GM12878 (cell line): ENCODE measurements around the gene SRMS. TPM values are rescaled to one million over a fixed set of nuclear protein-coding genes. Genes with fewer than 3 reads are reported as not detected.

Source experiments
- ATAC-seq: fragments of 200-7000 bp; cut with Tn5 transposase; 3 replicates; pipeline ENCODE4 v1.9.1; 2020; ENCODE audit warnings: mild to moderate bottlenecking, moderate library complexity
- BruUV-seq: library from RNA; stranded (reverse); fragments of 400-500 nt; replicated peaks from 2 replicates; lab custom pipeline; 2021; lab: Mats Ljungman, UMichigan
- CTCF ChIA-PET: fragments of 300-600 bp; sonication (Branson Sonifier 250); formaldehyde crosslinking; extraction: SDS; loops from one replicate; lab custom pipeline; 2021; ENCODE audit warnings: inconsistent platforms; lab: Yijun Ruan, JAX
- POLR2A ChIA-PET: fragments of 350-600 bp; formaldehyde crosslinking; extraction: SDS; loops from one replicate; lab custom pipeline; 2021; ENCODE audit warnings: inconsistent platforms; lab: Charles Lee
- RAD21 ChIA-PET: fragments of 300-600 bp; sonication (Branson Sonifier 250); formaldehyde crosslinking; loops from one replicate; lab custom pipeline; 2023; ENCODE audit warnings: antibody characterized with exemption; ENCODE audit not compliant: unreplicated experiment; lab: Charles Lee
- SMC1A ChIA-PET: fragments of 300-600 bp; sonication (Branson Sonifier 250); formaldehyde crosslinking; loops from one replicate; lab custom pipeline; 2023; ENCODE audit not compliant: unreplicated experiment, uncharacterized antibody; lab: Charles Lee
- DNase-seq: peaks from one replicate; pipeline ENCODE4 v3.0.0-alpha.2; 2011; ENCODE audit warnings: low read depth, low spot score
- FAIRE-seq: peaks from 3 replicates; lab custom pipeline; 2011; peaks lifted over from hg19 to GRCh38; lab: Jason Lieb, UNC
- H2AFZ ChIP-seq: 2 replicates; pipeline ENCODE4 v1.6.0; 2011; ENCODE audit warnings: low read depth, low read length, control low read depth; ENCODE audit not compliant: control insufficient read depth
- H3K27ac ChIP-seq: 2 replicates; pipeline ENCODE4 v1.5.1; 2011; ENCODE audit warnings: control low read depth; ENCODE audit not compliant: control insufficient read depth, insufficient read depth
- H3K27me3 ChIP-seq, 2 experiments: replicated peaks in 1 of 2; 2 replicates each; pipeline versions ENCODE4 v1.6.0 to v1.6.1; 2011; ENCODE audit warnings: low read length in 1 of 2; ENCODE audit not compliant: control insufficient read depth in 2 of 2, insufficient read depth in 2 of 2
- H3K36me3 ChIP-seq, 2 experiments: 2 replicates each; pipeline ENCODE4 v1.5.1; 2011; ENCODE audit warnings: low read length in 1 of 2; ENCODE audit not compliant: control insufficient read depth in 2 of 2, insufficient read depth in 2 of 2
- H3K4me1 ChIP-seq: 2 replicates; pipeline ENCODE4 v1.6.1; 2011; ENCODE audit warnings: mild to moderate bottlenecking, low read length, moderate library complexity, mixed read lengths; ENCODE audit not compliant: control insufficient read depth, insufficient read depth
- H3K4me2 ChIP-seq: 2 replicates; pipeline ENCODE4 v1.6.0; 2011; ENCODE audit warnings: control low read depth; ENCODE audit not compliant: control insufficient read depth, insufficient read depth
- H3K4me3 ChIP-seq: fragments of 200-600 bp; sonication (generic); 2 replicates; pipeline ENCODE4 v1.5.1; 2016
- H3K79me2 ChIP-seq: 2 replicates; pipeline ENCODE4 v1.6.0; 2011; ENCODE audit warnings: low read length; ENCODE audit not compliant: control insufficient read depth, insufficient read depth
- H3K9ac ChIP-seq: 2 replicates; pipeline ENCODE4 v1.8.0; 2011; ENCODE audit warnings: low read length, control low read depth, mixed read lengths; ENCODE audit not compliant: control insufficient read depth, insufficient read depth
- H3K9me3 ChIP-seq: replicated peaks from 3 replicates; pipeline ENCODE4 v1.5.1; 2011; ENCODE audit warnings: mild to moderate bottlenecking, low read length; ENCODE audit not compliant: control insufficient read depth, insufficient read depth
- H4K20me1 ChIP-seq: 2 replicates; pipeline ENCODE4 v1.6.0; 2011; ENCODE audit not compliant: control insufficient read depth, insufficient read depth
- CHD2 ChIP-seq: IDR thresholded peaks from 2 replicates; pipeline ENCODE4 v1.6.1; 2011; ENCODE audit warnings: low read depth, low read length, improper control_type of control experiment, borderline replicate concordance
- DPF2 ChIP-seq: fragments of 450-650 bp; IDR thresholded peaks from 2 replicates; pipeline ENCODE4 v1.6.1; 2017; ENCODE audit warnings: mild to moderate bottlenecking
- NR2F1 ChIP-seq: fragments of 450-650 bp; conservative IDR thresholded peaks from 2 replicates; pipeline ENCODE4 v1.6.1; 2017; ENCODE audit warnings: mild to moderate bottlenecking
- RUNX3 ChIP-seq: IDR thresholded peaks from 2 replicates; pipeline ENCODE4 v1.6.1; 2012; ENCODE audit warnings: low read length, inconsistent platforms
- SP1 ChIP-seq: IDR thresholded peaks from one replicate; pipeline ENCODE4 v1.6.1; 2011; ENCODE audit warnings: low read depth, low read length
- WGBS: methylation state at CpG from one replicate; pipeline ENCODE4 v1.1.6; 2016; ENCODE audit warnings: low lambda C conversion rate; ENCODE audit not compliant: insufficient replicate concordance, insufficient coverage; ENCODE audit errors: missing lambda C conversion rate; 5-methylcytosine and 5-hydroxymethylcytosine counted together
- in situ Hi-C: fragments of 300-500 bp; cut with MboI; formaldehyde crosslinking; loops from 9 replicates; pipeline ENCODE4 v1.14.3; 2018; ENCODE audit warnings: mixed read lengths
- intact Hi-C: fragments of 100-400 bp; cut with micrococcal nuclease; formaldehyde crosslinking; loops from one replicate; pipeline ENCODE4 v1.14.2; 2022; ENCODE audit not compliant: unreplicated experiment
- polyA plus RNA-seq, 11 experiments: library from polyadenylated mRNA; depleted of rRNA in 4 of 11; unstranded in 6 of 11; stranded (reverse) in 5 of 11; fragments of >200 nt; fragmentation: Nextera tagmentation in 4 of 11; fragmentation: Illumina TruSeq in 1 of 11; extraction: Ambion mirVana in 4 of 11; extraction: Trizol in 1 of 11; gene quantifications; 1 replicate in 1 of 11; 2 replicates in 10 of 11; pipeline versions ENCODE4 v1.2.1 to v1.2.3, GENCODE V29; 2011 to 2016; ENCODE audit warnings: inconsistent platforms in 2 of 11, missing spikeins in 2 of 11, low read depth in 1 of 11
- total RNA-seq, 4 experiments: library from RNA; depleted of rRNA in 3 of 4; stranded (reverse); fragments of >200 nt in 3 of 4; fragmentation: Illumina TruSeq in 1 of 4; extraction: Trizol in 1 of 4; gene quantifications; 2 replicates each; pipeline versions ENCODE4 v1.2.1 to v1.2.3, GENCODE V29; 2013 to 2021
- TF ChIP-seq, protein P1 (sequence below): fragments of 450-650 bp; formaldehyde crosslinking; IDR thresholded peaks from 2 replicates; pipeline ENCODE4 v1.5.0; 2022; ENCODE audit warnings: mild to moderate bottlenecking, missing genetic modification characterization
- TF ChIP-seq, protein P2 (sequence below): fragments of 450-650 bp; IDR thresholded peaks from 2 replicates; pipeline ENCODE4 v1.6.1; 2018; ENCODE audit warnings: borderline replicate concordance, mild to moderate bottlenecking; ENCODE audit not compliant: partially characterized antibody
- TF ChIP-seq, protein P3 (sequence below), 3 experiments: IDR thresholded peaks in 2 of 3; conservative IDR thresholded peaks in 1 of 3; 2 replicates each; pipeline ENCODE4 v1.5.1; 2011; ENCODE audit warnings: low read depth in 3 of 3, low read length in 3 of 3, mild to moderate bottlenecking in 3 of 3, control low read depth in 2 of 3, moderate library complexity in 2 of 3, inconsistent platforms in 1 of 3, mixed read lengths in 1 of 3; ENCODE audit not compliant: control insufficient read depth in 2 of 3, insufficient read depth in 1 of 3; ENCODE audit errors: extremely low read depth in 1 of 3
- TF ChIP-seq, protein P4 (sequence below): fragments of 450-650 bp; IDR thresholded peaks from 2 replicates; pipeline ENCODE4 v1.6.1; 2017; ENCODE audit warnings: low read depth, mild to moderate bottlenecking, moderate library complexity

SRMS gene
- total and polyA plus RNA-seq, 10 of the 15 experiments (the other 5 are each of a cell fraction or from before 2014, with no cell fraction given) = not detected

DNA sequence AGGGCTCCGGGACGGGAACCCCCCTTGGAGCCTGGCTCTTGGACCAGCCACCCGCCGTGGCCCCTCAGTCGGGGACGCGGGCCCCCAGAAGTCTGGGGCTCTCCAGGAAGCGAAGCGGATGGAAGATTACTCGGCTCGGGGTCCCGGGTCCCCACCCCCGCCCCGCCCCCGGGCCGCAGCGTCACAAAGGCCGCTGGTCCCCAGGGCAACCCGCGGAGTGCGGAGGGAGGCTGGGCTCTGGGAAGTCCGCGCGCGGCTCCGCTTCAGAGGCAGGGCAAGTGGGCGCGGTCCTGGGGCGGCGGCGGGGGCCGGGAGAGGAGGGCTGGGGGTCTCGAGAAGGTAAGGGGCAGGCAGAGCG, 6.4 kb upstream of the SRMS start, which contains the start of gene FNDC11 (continued):
- TF ChIP-seq, protein P1, sequence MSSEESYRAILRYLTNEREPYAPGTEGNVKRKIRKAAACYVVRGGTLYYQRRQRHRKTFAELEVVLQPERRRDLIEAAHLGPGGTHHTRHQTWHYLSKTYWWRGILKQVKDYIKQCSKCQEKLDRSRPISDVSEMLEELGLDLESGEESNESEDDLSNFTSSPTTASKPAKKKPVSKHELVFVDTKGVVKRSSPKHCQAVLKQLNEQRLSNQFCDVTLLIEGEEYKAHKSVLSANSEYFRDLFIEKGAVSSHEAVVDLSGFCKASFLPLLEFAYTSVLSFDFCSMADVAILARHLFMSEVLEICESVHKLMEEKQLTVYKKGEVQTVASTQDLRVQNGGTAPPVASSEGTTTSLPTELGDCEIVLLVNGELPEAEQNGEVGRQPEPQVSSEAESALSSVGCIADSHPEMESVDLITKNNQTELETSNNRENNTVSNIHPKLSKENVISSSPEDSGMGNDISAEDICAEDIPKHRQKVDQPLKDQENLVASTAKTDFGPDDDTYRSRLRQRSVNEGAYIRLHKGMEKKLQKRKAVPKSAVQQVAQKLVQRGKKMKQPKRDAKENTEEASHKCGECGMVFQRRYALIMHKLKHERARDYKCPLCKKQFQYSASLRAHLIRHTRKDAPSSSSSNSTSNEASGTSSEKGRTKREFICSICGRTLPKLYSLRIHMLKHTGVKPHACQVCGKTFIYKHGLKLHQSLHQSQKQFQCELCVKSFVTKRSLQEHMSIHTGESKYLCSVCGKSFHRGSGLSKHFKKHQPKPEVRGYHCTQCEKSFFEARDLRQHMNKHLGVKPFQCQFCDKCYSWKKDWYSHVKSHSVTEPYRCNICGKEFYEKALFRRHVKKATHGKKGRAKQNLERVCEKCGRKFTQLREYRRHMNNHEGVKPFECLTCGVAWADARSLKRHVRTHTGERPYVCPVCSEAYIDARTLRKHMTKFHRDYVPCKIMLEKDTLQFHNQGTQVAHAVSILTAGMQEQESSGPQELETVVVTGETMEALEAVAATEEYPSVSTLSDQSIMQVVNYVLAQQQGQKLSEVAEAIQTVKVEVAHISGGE = no peak

DNA sequence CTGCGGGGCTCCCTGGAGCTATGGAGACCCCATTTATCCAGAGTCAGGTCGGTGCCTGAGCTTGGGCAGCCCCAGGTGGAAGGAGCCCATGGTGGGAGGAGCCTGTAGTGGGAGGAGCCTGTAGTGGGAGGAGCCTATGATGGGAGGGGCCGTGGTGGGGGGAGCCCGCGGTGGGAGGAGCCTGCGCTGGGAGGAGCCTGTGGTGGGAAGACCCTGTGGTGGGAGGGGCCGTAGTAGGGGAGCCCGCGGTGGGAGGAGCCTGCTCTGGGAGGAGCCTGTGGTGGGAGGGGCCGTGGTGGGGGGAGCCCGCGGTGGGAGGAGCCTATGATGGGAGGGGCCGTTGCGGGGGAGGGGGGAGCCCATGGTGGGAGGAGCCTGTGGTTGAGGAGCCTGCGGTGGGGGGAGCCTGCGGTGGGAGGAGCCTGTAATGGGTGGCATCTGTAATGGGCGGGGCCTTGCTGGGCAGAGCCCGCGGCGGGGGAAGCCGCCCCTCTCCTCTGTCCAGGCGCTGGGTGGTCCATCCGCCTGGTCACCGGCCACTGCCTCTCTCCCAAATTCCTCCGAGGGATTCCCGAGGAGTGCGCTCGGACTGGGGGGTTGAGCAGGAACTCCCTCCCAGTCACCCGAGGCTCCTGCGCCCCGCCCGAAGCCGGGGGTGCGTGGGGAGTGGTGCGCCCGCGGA, 5.8 kb upstream of the SRMS start:
- in situ Hi-C loops = no loop called here
- Histone ChIP-seq H3K4me2 (peak overlapping the region; percentile 90), H3K9me3 (no peaks in the 10 kb centered on the region), H4K20me1 (no peaks in the 10 kb centered on the region; the same call in 1 of the 2 replicates), H3K4me3 (peak overlapping the region; percentile 65; the same call in 1 of the 2 replicates), H3K4me1 (peaks cover 22% of the 10 kb centered on the region), H3K27ac (peak overlapping the region; percentile 64), H3K36me3 (no peaks in the 10 kb centered on the region), H3K79me2 (no peaks in the 10 kb centered on the region), H2AFZ (peak overlapping the region; percentile 67), H3K9ac (0 out of 2 replicates have a peak overlapping the region, but pooled peaks have one; percentile 22), H3K27me3 (no peaks in the 10 kb centered on the region; a peak in 1 of 4 replicates)
- intact Hi-C loops = loop anchor here (1.0 kb wide), 1 partner anchor 16 kb away; the partner anchor contains the start of gene PTK6
- DNase-seq (peak; percentile 35), ATAC-seq (peak; percentile 71), FAIRE-seq (peak; percentile 89)
- POLR2A ChIA-PET = interaction anchor here (0.6 to 2.2 kb wide), 7 partner anchors 11 to 302 kb away, joined by 3 to 11 read pairs (median 6); partner anchors contain the start of genes PPDPF and PTK6
- CTCF ChIA-PET = interaction anchor here (0.6 to 2.2 kb wide), 4 partner anchors 10 to 88 kb away, joined by 3 to 9 read pairs (median 6); no protein-coding TSS in a partner anchor
- WGBS = 1% methylated on average over 24 of the region's 37 CpGs
- RAD21 ChIA-PET = interaction anchor here (1.2 to 2.0 kb wide), 5 partner anchors 11 to 88 kb away, joined by 3 to 23 read pairs (median 10); partner anchors contain the start of genes HELZ2 and PTK6
- BruUV-seq = no TSS peak
- SMC1A ChIA-PET = interaction anchor here (0.6 to 3.5 kb wide), 3 partner anchors 16 to 88 kb away, joined by 3 to 16 read pairs (median 4); partner anchors contain the start of gene PTK6
- TF ChIP-seq, protein P2, sequence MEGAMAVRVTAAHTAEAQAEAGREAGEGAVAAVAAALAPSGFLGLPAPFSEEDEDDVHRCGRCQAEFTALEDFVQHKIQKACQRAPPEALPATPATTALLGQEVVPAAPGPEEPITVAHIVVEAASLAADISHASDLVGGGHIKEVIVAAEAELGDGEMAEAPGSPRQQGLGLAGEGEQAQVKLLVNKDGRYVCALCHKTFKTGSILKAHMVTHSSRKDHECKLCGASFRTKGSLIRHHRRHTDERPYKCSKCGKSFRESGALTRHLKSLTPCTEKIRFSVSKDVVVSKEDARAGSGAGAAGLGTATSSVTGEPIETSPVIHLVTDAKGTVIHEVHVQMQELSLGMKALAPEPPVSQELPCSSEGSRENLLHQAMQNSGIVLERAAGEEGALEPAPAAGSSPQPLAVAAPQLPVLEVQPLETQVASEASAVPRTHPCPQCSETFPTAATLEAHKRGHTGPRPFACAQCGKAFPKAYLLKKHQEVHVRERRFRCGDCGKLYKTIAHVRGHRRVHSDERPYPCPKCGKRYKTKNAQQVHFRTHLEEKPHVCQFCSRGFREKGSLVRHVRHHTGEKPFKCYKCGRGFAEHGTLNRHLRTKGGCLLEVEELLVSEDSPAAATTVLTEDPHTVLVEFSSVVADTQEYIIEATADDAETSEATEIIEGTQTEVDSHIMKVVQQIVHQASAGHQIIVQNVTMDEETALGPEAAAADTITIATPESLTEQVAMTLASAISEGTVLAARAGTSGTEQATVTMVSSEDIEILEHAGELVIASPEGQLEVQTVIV = no peak
- TF ChIP-seq SP1 = peak; percentile 77
- TF ChIP-seq, protein P3, sequence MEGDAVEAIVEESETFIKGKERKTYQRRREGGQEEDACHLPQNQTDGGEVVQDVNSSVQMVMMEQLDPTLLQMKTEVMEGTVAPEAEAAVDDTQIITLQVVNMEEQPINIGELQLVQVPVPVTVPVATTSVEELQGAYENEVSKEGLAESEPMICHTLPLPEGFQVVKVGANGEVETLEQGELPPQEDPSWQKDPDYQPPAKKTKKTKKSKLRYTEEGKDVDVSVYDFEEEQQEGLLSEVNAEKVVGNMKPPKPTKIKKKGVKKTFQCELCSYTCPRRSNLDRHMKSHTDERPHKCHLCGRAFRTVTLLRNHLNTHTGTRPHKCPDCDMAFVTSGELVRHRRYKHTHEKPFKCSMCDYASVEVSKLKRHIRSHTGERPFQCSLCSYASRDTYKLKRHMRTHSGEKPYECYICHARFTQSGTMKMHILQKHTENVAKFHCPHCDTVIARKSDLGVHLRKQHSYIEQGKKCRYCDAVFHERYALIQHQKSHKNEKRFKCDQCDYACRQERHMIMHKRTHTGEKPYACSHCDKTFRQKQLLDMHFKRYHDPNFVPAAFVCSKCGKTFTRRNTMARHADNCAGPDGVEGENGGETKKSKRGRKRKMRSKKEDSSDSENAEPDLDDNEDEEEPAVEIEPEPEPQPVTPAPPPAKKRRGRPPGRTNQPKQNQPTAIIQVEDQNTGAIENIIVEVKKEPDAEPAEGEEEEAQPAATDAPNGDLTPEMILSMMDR (IDR thresholded peaks at IDR 0.05 in 2 of 3, conservative IDR thresholded peaks at IDR 0.05 in 1 of 3; ENCODE audit: control insufficient read depth in 2 of 3, extremely low read depth in 1 of 3, insufficient read depth in 1 of 3, low read depth in 3 of 3, low read length in 3 of 3) = no peak
- TF ChIP-seq DPF2 = peak; percentile 33
- TF ChIP-seq CHD2 = 0 out of 2 replicates have a peak, but pooled peaks have one; percentile 5
- 0 out of 2 replicates have a peak, but pooled peaks have one; percentile 5 for TF ChIP-seq NR2F1
- TF ChIP-seq, protein P4, sequence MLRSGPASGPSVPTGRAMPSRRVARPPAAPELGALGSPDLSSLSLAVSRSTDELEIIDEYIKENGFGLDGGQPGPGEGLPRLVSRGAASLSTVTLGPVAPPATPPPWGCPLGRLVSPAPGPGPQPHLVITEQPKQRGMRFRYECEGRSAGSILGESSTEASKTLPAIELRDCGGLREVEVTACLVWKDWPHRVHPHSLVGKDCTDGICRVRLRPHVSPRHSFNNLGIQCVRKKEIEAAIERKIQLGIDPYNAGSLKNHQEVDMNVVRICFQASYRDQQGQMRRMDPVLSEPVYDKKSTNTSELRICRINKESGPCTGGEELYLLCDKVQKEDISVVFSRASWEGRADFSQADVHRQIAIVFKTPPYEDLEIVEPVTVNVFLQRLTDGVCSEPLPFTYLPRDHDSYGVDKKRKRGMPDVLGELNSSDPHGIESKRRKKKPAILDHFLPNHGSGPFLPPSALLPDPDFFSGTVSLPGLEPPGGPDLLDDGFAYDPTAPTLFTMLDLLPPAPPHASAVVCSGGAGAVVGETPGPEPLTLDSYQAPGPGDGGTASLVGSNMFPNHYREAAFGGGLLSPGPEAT = peak; percentile 15; the same call in 1 of the 2 replicates
- peak; percentile 78 for TF ChIP-seq RUNX3
